Peyer's patch (tissue), 4 donors: Measurements from ENCODE around the gene AK9.

Experiments used
- POLR2A ChIP-seq, 2 donors: fragments of 450-650 bp; IDR thresholded peaks; one replicate each; pipeline ENCODE4 v1.5.1; 2017; ENCODE audit warnings: antibody characterized with exemption in 2 of 2, mild to moderate bottlenecking in 2 of 2, moderate library complexity in 2 of 2
- TF ChIP-seq, protein P1 (sequence below), 6 experiments: fragments of 450-650 bp in 4 of 6; fragments of 200-600 bp in 2 of 6; sonication (generic) in 1 of 6; IDR thresholded peaks; one replicate each; pipeline ENCODE4 v1.5.1; 2017 to 2019; ENCODE audit warnings: antibody characterized with exemption in 6 of 6, mild to moderate bottlenecking in 3 of 6, moderate library complexity in 1 of 6

DNA sequence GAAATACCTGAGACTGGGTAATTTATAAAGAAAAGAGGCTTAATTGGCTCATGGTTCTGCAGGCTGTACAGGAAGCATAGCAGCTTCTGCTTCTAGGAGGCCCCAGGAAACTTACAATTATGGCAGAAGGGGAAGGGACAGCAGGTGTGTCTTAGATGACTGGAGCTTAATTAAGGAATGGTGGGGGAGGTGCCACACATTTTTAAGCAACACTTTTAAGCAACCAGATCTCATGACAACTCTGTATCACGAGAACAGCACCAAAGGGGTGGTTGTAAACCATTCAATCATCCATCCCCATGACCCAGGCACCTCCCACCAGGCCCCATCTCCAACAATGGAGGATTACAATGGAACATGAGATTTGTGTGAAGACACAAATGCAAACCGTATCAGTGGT is 27.0 kb upstream of the AK9 start:
- TF ChIP-seq, protein P1, sequence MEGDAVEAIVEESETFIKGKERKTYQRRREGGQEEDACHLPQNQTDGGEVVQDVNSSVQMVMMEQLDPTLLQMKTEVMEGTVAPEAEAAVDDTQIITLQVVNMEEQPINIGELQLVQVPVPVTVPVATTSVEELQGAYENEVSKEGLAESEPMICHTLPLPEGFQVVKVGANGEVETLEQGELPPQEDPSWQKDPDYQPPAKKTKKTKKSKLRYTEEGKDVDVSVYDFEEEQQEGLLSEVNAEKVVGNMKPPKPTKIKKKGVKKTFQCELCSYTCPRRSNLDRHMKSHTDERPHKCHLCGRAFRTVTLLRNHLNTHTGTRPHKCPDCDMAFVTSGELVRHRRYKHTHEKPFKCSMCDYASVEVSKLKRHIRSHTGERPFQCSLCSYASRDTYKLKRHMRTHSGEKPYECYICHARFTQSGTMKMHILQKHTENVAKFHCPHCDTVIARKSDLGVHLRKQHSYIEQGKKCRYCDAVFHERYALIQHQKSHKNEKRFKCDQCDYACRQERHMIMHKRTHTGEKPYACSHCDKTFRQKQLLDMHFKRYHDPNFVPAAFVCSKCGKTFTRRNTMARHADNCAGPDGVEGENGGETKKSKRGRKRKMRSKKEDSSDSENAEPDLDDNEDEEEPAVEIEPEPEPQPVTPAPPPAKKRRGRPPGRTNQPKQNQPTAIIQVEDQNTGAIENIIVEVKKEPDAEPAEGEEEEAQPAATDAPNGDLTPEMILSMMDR (IDR thresholded peaks at IDR 0.05) = no peak
- TF ChIP-seq POLR2A (IDR thresholded peaks at IDR 0.05) = no peak
